ENCODE data around the gene TRPM2. TPM values are rescaled to one million over a fixed set of nuclear protein-coding genes. Genes with fewer than 3 reads are reported as not detected.

The TRPM2 gene
- total and polyA plus RNA-seq, 2 of the 4 experiments (the other 2 are of a cell fraction): not detected

- Histone ChIP-seq H4K91ac (ENCODE audit: insufficient read depth, low read depth, low read length) (no peak overlapping the region), H4K20me1 (ENCODE audit: insufficient read depth, low read length) (peaks cover 11% of the 10 kb centered on the region), H3K27ac (ENCODE audit: insufficient read depth, low read length) (no peak overlapping the region), H3K23ac (ENCODE audit: low read depth, low read length) (no peak overlapping the region), H3K4me1 (ENCODE audit: control insufficient read depth, insufficient read depth, low read length) (no peaks in the 10 kb centered on the region), H4K5ac (ENCODE audit: low read depth, low read length) (no peak overlapping the region), H3K14ac (replicated peaks; ENCODE audit: low read depth, low read length) (no peak overlapping the region), H3K36me3 (ENCODE audit: control insufficient read depth, insufficient read depth, low read length) (peaks cover 56% of the 10 kb centered on the region), H3K79me1 (ENCODE audit: low read depth in 1 of 2, low read length in 2 of 2) (no peaks in the 10 kb centered on the region), H2AK5ac (ENCODE audit: low read depth, low read length) (no peak overlapping the region), H3K56ac (ENCODE audit: extremely low read depth, insufficient read depth, low read length) (no peak overlapping the region), H2BK120ac (ENCODE audit: low read depth, low read length) (no peak overlapping the region), H3K9me1 (ENCODE audit: insufficient read depth, low read length) (no peaks in the 10 kb centered on the region), H2BK20ac (ENCODE audit: low read depth, low read length) (no peak overlapping the region), H2BK15ac (ENCODE audit: low read depth, low read length) (no peak overlapping the region), H4K8ac (ENCODE audit: low read depth in 2 of 2, low read length in 2 of 2) (no peak overlapping the region), H3K4me2 (ENCODE audit: low read depth, low read length) (no peak overlapping the region), H3K9me3 (ENCODE audit: control insufficient read depth, insufficient read depth, low read length) (no peaks in the 10 kb centered on the region), H3K4ac (ENCODE audit: low read depth, low read length) (no peak overlapping the region), H2AFZ (replicated peaks; ENCODE audit: low read length, poor library complexity) (no peak overlapping the region), H3K27me3 (ENCODE audit: control insufficient read depth, insufficient read depth, low read length) (no peaks in the 10 kb centered on the region), H2BK5ac (ENCODE audit: low read depth, low read length, poor library complexity, severe bottlenecking) (no peak overlapping the region), H3K18ac (ENCODE audit: low read depth, low read length) (no peak overlapping the region), H3K4me3 (ENCODE audit: insufficient read depth, low read depth, low read length) (no peak overlapping the region), H3K9ac (ENCODE audit: low read depth, low read length) (no peak overlapping the region), H2AK9ac (replicated peaks; ENCODE audit: low read depth, low read length, poor library complexity) (no peak overlapping the region)
- dilution Hi-C loops (cut with HindIII; ENCODE audit: low sequenced_read_pairs, unreplicated experiment) (no loop called here), in situ Hi-C loops (cut with MboI; ENCODE audit: low sequenced_read_pairs) (no loop called here), intact Hi-C loops (cut with micrococcal nuclease) (no loop called here)
- DNase-seq (no peak), ATAC-seq (ENCODE audit: low read depth) (no peak)
- WGBS, 2 experiments (ENCODE audit: extremely low coverage in 2 of 2, insufficient read length in 1 of 2): 88% methylated on average over 3 of the region's 11 CpGs; no CpG with 5 or more reads in 1 of the 2 experiments
- ChIA-PET POLR2A (ENCODE audit: unreplicated experiment) (no interaction called here), CTCF (no interaction called here)
- BruUV-seq (replicated peaks): no TSS peak
- no peak for TF ChIP-seq SMC3 (IDR thresholded peaks at IDR 0.05; ENCODE audit: low read depth, low read length)
Observed at GRCh38 chr21:44324854-44325107, 28.6 kb upstream of the TRPM2 start.

Data from IMR-90 (cell line).